ACHN (cell line): Measurements from ENCODE around the gene RABEP2.
A peak's percentile ranks its signal among the peaks of the same experiment; 100 is the strongest.
"Not testable (repeated sequence)": the region's sequence is repeated elsewhere in the genome, so short reads cannot be mapped to it uniquely, and the experiment has no call there.

Source experiments
- DNase-seq: peaks from one replicate; pipeline ENCODE4 v3.0.0-alpha.2; 2015
- in situ Hi-C: cut with HindIII; loops from 2 replicates; pipeline ENCODE4 v1.10.0; 2017; ENCODE audit warnings: low sequenced_read_pairs, low pct_ligation_motif_present, low pct_unique_long_range_greater_than_20kb

RABEP2 gene

GRCh38 chr16:28924762-28925385 is at the start of gene RABEP2:
RABEP2 (minus strand) TSS chr16:28925238; CDS start chr16:28925163, 75 bp downstream.
- DNase-seq: peak; percentile 93
- in situ Hi-C loops: no loop called here

- DNase-seq: peak; percentile 98
- in situ Hi-C loops: no loop called here
These were observed 49.6 kb upstream of the RABEP2 start, which contains the start of gene SPNS1 for GRCh38 chr16:28974437-28975157. SPNS1 (plus strand) TSS chr16:28974778; CDS start chr16:28975152, 374 bp downstream.

GRCh38 chr16:28974007-28974436 is 49.0 kb upstream of the RABEP2 start:
- peak; percentile 87 for DNase-seq
- in situ Hi-C loops: no loop called here

GRCh38 chr16:28969696-28970095 is 44.7 kb upstream of the RABEP2 start:
- in situ Hi-C loops, DNase-seq: not testable (repeated sequence)

- in situ Hi-C loops: no loop called here
- DNase-seq: no peak
These were observed 42.1 kb upstream of the RABEP2 start for GRCh38 chr16:28967156-28967555.

GRCh38 chr16:28964496-28964895 is 39.5 kb upstream of the RABEP2 start:
- in situ Hi-C loops: no loop called here
- no peak for DNase-seq

- DNase-seq: no peak
- in situ Hi-C loops: no loop called here
These were observed 39.0 kb upstream of the RABEP2 start for GRCh38 chr16:28964072-28964471.

- DNase-seq: no peak
- in situ Hi-C loops: no loop called here
These were observed 33.8 kb upstream of the RABEP2 start for GRCh38 chr16:28958836-28959235.

- DNase-seq: no peak
- in situ Hi-C loops: no loop called here
These were observed 33.2 kb upstream of the RABEP2 start for GRCh38 chr16:28958216-28958615.

GRCh38 chr16:28951410-28951943 is 26.4 kb upstream of the RABEP2 start:
- in situ Hi-C loops: no loop called here
- peak; percentile 35 for DNase-seq

- in situ Hi-C loops: no loop called here
- peak; percentile 100 for DNase-seq
These were observed 25.8 kb upstream of the RABEP2 start, which contains the start of gene NFATC2IP for GRCh38 chr16:28950648-28951409. NFATC2IP (plus strand) TSS chr16:28950937; CDS start chr16:28951012, 75 bp downstream.

- no peak for DNase-seq
- in situ Hi-C loops: no loop called here
These were observed 21.6 kb upstream of the RABEP2 start for GRCh38 chr16:28946681-28947080.

- in situ Hi-C loops: no loop called here
- DNase-seq: no peak
These were observed 18.2 kb upstream of the RABEP2 start for GRCh38 chr16:28943281-28943680.

- DNase-seq, in situ Hi-C loops: not testable (repeated sequence)
These were observed 14.8 kb upstream of the RABEP2 start for GRCh38 chr16:28939825-28940224.

- in situ Hi-C loops: no loop called here
- no peak for DNase-seq
These were observed 13.7 kb upstream of the RABEP2 start for GRCh38 chr16:28938721-28939120.

GRCh38 chr16:28937222-28937876 is 12.3 kb upstream of the RABEP2 start:
- no peak for DNase-seq
- in situ Hi-C loops: no loop called here

- in situ Hi-C loops: no loop called here
- no peak for DNase-seq
These were observed 11.7 kb upstream of the RABEP2 start for GRCh38 chr16:28936784-28937155.

- in situ Hi-C loops: no loop called here
- peak; percentile 27 for DNase-seq
These were observed 11.1 kb upstream of the RABEP2 start for GRCh38 chr16:28935924-28936783.
